NCI-H1417 (cell line): ENCODE results near the gene CPLANE1.
A peak's percentile ranks its signal among the peaks of the same experiment; 100 is the strongest.
"Not testable (repeated sequence)": the region's sequence is repeated elsewhere in the genome, so short reads cannot be mapped to it uniquely, and the experiment has no call there.

Experiments used
- DNase-seq, 3 experiments: peaks; one replicate each; lab custom pipeline; 2025; lab: John Stamatoyannopoulos, UW

CPLANE1 gene

GRCh38 chr5:37248970-37249814, at the start of gene CPLANE1:
Gene CPLANE1 (minus strand): TSS chr5:37249376. CDS start chr5:37247698, 1,678 bp downstream.
- DNase-seq: peak; percentile 81 to 94 (median 93)

GRCh38 chr5:37296313-37296712, 47.1 kb upstream of the CPLANE1 start:
- peak in 1 of 3 experiments; percentile 24 for DNase-seq

GRCh38 chr5:37283214-37283820, 34.1 kb upstream of the CPLANE1 start:
- no peak for DNase-seq

GRCh38 chr5:37275511-37275910, 26.3 kb upstream of the CPLANE1 start:
- DNase-seq: no peak

GRCh38 chr5:37272511-37272910, 23.3 kb upstream of the CPLANE1 start:
- no peak for DNase-seq

- DNase-seq: not testable (repeated sequence)
These were observed 18.9 kb upstream of the CPLANE1 start for GRCh38 chr5:37268100-37268499.

GRCh38 chr5:37255774-37256358, 6.7 kb upstream of the CPLANE1 start:
- DNase-seq: no peak

- no peak for DNase-seq
These were observed 5.4 kb upstream of the CPLANE1 start for GRCh38 chr5:37254581-37254980.

- DNase-seq: no peak
These were observed 2.5 kb upstream of the CPLANE1 start for GRCh38 chr5:37251665-37252064.

GRCh38 chr5:37249815-37250164, 614 bp upstream of the CPLANE1 start:
- no peak for DNase-seq

GRCh38 chr5:37248421-37248969, 681 bp downstream of the CPLANE1 start:
- DNase-seq: peak in 1 of 3 experiments; percentile 81

GRCh38 chr5:37247496-37247895, 1.7 kb downstream of the CPLANE1 start:
- DNase-seq: no peak

GRCh38 chr5:37247036-37247435, 2.1 kb downstream of the CPLANE1 start:
- DNase-seq: no peak

GRCh38 chr5:37234288-37234687, 14.9 kb downstream of the CPLANE1 start:
- no peak for DNase-seq

- no peak for DNase-seq
These were observed 22.8 kb downstream of the CPLANE1 start for GRCh38 chr5:37226377-37226776.

- DNase-seq: no peak
These were observed 27.0 kb downstream of the CPLANE1 start for GRCh38 chr5:37222181-37222580.

- not testable (repeated sequence) for DNase-seq
These were observed 28.8 kb downstream of the CPLANE1 start for GRCh38 chr5:37220426-37220825.

GRCh38 chr5:37219384-37219783, 29.8 kb downstream of the CPLANE1 start:
- DNase-seq: not testable (repeated sequence)

GRCh38 chr5:37217976-37218375, 31.2 kb downstream of the CPLANE1 start:
- DNase-seq: no peak

GRCh38 chr5:37214550-37214949, 34.6 kb downstream of the CPLANE1 start:
- peak in 2 of 3 experiments; percentile 17 to 40 for DNase-seq

GRCh38 chr5:37212096-37212495, 37.1 kb downstream of the CPLANE1 start:
- no peak for DNase-seq

GRCh38 chr5:37211661-37212060, 37.5 kb downstream of the CPLANE1 start:
- no peak for DNase-seq
